ENCODE data around the gene RPL9. TPM values are rescaled to one million over a fixed set of nuclear protein-coding genes. Genes with fewer than 3 reads are reported as not detected.
A peak's percentile ranks its signal among the peaks of the same experiment; 100 is the strongest.

The RPL9 gene
- polyA plus RNA-seq, 1 donor (not counting 4 experiments of a cell fraction or from before 2014, with no cell fraction given), result 1,522 TPM

GRCh38 chr4:39495446-39496213 lies 36.9 kb upstream of the RPL9 start:
- no peaks in the 10 kb centered on the region for H3K79me2 ChIP-seq (ENCODE audit: control insufficient read depth, insufficient read depth, low read length)
- H3K27me3 ChIP-seq (ENCODE audit: control insufficient read depth, extremely low read depth, insufficient read depth, low read length), result no peaks in the 10 kb centered on the region
- no peaks in the 10 kb centered on the region for H3K36me3 ChIP-seq (ENCODE audit: control insufficient read depth in 2 of 2, extremely low read depth in 1 of 2, insufficient read depth in 2 of 2, low read length in 2 of 2)
- no peaks in the 10 kb centered on the region for H3K9me3 ChIP-seq (ENCODE audit: control insufficient read depth, low read depth, low read length)
- no peak for TF ChIP-seq EZH2 (IDR thresholded peaks at IDR 0.05; ENCODE audit: low read length)
- TF ChIP-seq, protein P1, sequence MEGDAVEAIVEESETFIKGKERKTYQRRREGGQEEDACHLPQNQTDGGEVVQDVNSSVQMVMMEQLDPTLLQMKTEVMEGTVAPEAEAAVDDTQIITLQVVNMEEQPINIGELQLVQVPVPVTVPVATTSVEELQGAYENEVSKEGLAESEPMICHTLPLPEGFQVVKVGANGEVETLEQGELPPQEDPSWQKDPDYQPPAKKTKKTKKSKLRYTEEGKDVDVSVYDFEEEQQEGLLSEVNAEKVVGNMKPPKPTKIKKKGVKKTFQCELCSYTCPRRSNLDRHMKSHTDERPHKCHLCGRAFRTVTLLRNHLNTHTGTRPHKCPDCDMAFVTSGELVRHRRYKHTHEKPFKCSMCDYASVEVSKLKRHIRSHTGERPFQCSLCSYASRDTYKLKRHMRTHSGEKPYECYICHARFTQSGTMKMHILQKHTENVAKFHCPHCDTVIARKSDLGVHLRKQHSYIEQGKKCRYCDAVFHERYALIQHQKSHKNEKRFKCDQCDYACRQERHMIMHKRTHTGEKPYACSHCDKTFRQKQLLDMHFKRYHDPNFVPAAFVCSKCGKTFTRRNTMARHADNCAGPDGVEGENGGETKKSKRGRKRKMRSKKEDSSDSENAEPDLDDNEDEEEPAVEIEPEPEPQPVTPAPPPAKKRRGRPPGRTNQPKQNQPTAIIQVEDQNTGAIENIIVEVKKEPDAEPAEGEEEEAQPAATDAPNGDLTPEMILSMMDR (optimal IDR thresholded peaks at IDR 0.05 in 1 of 3, IDR thresholded peaks at IDR 0.05 in 1 of 3, conservative IDR thresholded peaks at IDR 0.05 in 1 of 3; ENCODE audit: extremely low read depth in 1 of 3, insufficient read depth in 2 of 3, low read length in 3 of 3), result no peak
- H3K4me3 ChIP-seq (ENCODE audit: control insufficient read depth in 2 of 3, extremely low read depth in 1 of 3, insufficient read depth in 2 of 3, low read depth in 1 of 3, low read length in 3 of 3), result no peak overlapping the region
- H3K27ac ChIP-seq (ENCODE audit: control insufficient read depth, insufficient read depth, low read length), result peak overlapping the region; percentile 29
- H3K9me1 ChIP-seq (ENCODE audit: control insufficient read depth, extremely low read depth, insufficient read depth, low read length), result no peaks in the 10 kb centered on the region
- no peak overlapping the region for H3K9ac ChIP-seq (ENCODE audit: control insufficient read depth, extremely low read depth, insufficient read depth, low read length)
- DNase-seq (ENCODE audit: low read depth, low spot score), result peak; percentile 11
- peak overlapping the region; percentile 20 for H2AFZ ChIP-seq (ENCODE audit: control insufficient read depth, low read length)
- peak overlapping the region; percentile 55 for H3K4me2 ChIP-seq (ENCODE audit: control insufficient read depth, extremely low read depth, insufficient read depth, low read depth, low read length)
- no peaks in the 10 kb centered on the region for H4K20me1 ChIP-seq (ENCODE audit: control insufficient read depth, extremely low read depth, insufficient read depth, low read length)
- peaks cover 10% of the 10 kb centered on the region for H3K4me1 ChIP-seq (ENCODE audit: control insufficient read depth, extremely low read depth, insufficient read depth, low read length)
- FAIRE-seq, result peak; percentile 83
- dilution Hi-C loops (cut with MboI; ENCODE audit: extremely low pct_ligation_motif_present, low sequenced_read_pairs), result no loop called here

- Histone ChIP-seq H3K4me2 (ENCODE audit: control insufficient read depth, extremely low read depth, insufficient read depth, low read depth, low read length) (no peak overlapping the region), H3K4me3 (ENCODE audit: control insufficient read depth in 2 of 3, extremely low read depth in 1 of 3, insufficient read depth in 2 of 3, low read depth in 1 of 3, low read length in 3 of 3) (no peak overlapping the region)
- no peak for FAIRE-seq
These were observed 35.6 kb upstream of the RPL9 start for GRCh38 chr4:39494354-39494753.

More at GRCh38 chr4:39494354-39494753, 35.6 kb upstream of the RPL9 start:
- H2AFZ ChIP-seq (ENCODE audit: control insufficient read depth, low read length), result no peak overlapping the region
- H3K4me1 ChIP-seq (ENCODE audit: control insufficient read depth, extremely low read depth, insufficient read depth, low read length), result peaks cover 10% of the 10 kb centered on the region
- no peak overlapping the region for H3K9ac ChIP-seq (ENCODE audit: control insufficient read depth, extremely low read depth, insufficient read depth, low read length)
- H3K27ac ChIP-seq (ENCODE audit: control insufficient read depth, insufficient read depth, low read length), result no peak overlapping the region
- dilution Hi-C loops (cut with MboI; ENCODE audit: extremely low pct_ligation_motif_present, low sequenced_read_pairs), result no loop called here
- H4K20me1 ChIP-seq (ENCODE audit: control insufficient read depth, extremely low read depth, insufficient read depth, low read length), result no peaks in the 10 kb centered on the region
- no peaks in the 10 kb centered on the region for H3K79me2 ChIP-seq (ENCODE audit: control insufficient read depth, insufficient read depth, low read length)
- TF ChIP-seq, protein P1 (optimal IDR thresholded peaks at IDR 0.05 in 1 of 3, IDR thresholded peaks at IDR 0.05 in 1 of 3, conservative IDR thresholded peaks at IDR 0.05 in 1 of 3; ENCODE audit: extremely low read depth in 1 of 3, insufficient read depth in 2 of 3, low read length in 3 of 3), result no peak
- TF ChIP-seq EZH2 (IDR thresholded peaks at IDR 0.05; ENCODE audit: low read length), result no peak
- no peaks in the 10 kb centered on the region for H3K27me3 ChIP-seq (ENCODE audit: control insufficient read depth, extremely low read depth, insufficient read depth, low read length)
- no peak for DNase-seq (ENCODE audit: low read depth, low spot score)
- no peaks in the 10 kb centered on the region for H3K9me3 ChIP-seq (ENCODE audit: control insufficient read depth, low read depth, low read length)
- H3K36me3 ChIP-seq (ENCODE audit: control insufficient read depth in 2 of 2, extremely low read depth in 1 of 2, insufficient read depth in 2 of 2, low read length in 2 of 2), result no peaks in the 10 kb centered on the region
- H3K9me1 ChIP-seq (ENCODE audit: control insufficient read depth, extremely low read depth, insufficient read depth, low read length), result no peaks in the 10 kb centered on the region
